HepG2 (cell line): ENCODE measurements around the gene TRIM44. TPM values are rescaled to one million over a fixed set of nuclear protein-coding genes. Genes with fewer than 3 reads are reported as not detected.

ENCODE experiments used
- ATAC-seq: fragments of 200-7000 bp; cut with Tn5 transposase; 3 replicates; pipeline ENCODE4 v1.9.1; 2020; ENCODE audit warnings: mild to moderate bottlenecking, moderate library complexity
- BruUV-seq: library from RNA; stranded (reverse); fragments of 400-500 nt; replicated peaks from 2 replicates; lab custom pipeline; 2021; lab: Mats Ljungman, UMichigan
- CTCF ChIA-PET: fragments of 300-600 bp; formaldehyde crosslinking; extraction: SDS; loops from one replicate; lab custom pipeline; 2021; ENCODE audit warnings: low total read pairs, inconsistent platforms, low intra/inter-chr PET ratio; lab: Yijun Ruan, JAX
- POLR2A ChIA-PET: fragments of 350-600 bp; sonication (Branson Sonifier 250); formaldehyde crosslinking; loops from one replicate; lab custom pipeline; 2020; ENCODE audit warnings: antibody characterized with exemption, inconsistent platforms; lab: Yijun Ruan, JAX
- DNase-seq: peaks from one replicate; pipeline ENCODE4 v3.0.0-alpha.2; 2015; ENCODE audit warnings: low spot score
- FAIRE-seq: peaks from 3 replicates; lab custom pipeline; 2011; peaks lifted over from hg19 to GRCh38; lab: Jason Lieb, UNC
- H2AFZ ChIP-seq: one replicate; pipeline ENCODE4 v1.6.1; 2011; ENCODE audit warnings: low read length, inconsistent platforms
- H3K27ac ChIP-seq: fragments of 300-600 bp; 3 replicates; pipeline ENCODE4 v1.8.0; 2011; ENCODE audit warnings: mixed run types, mild to moderate bottlenecking, mixed read lengths, low read length, inconsistent platforms; ENCODE audit not compliant: insufficient read depth; ENCODE audit errors: extremely low read length
- H3K27me3 ChIP-seq, 2 experiments: fragments of 200-600 bp in 1 of 2; 2 replicates in 1 of 2; 3 replicates in 1 of 2; pipeline versions ENCODE4 v1.6.0 to v1.8.0; 2011; ENCODE audit warnings: low read length in 2 of 2, mild to moderate bottlenecking in 2 of 2, moderate library complexity in 2 of 2, inconsistent platforms in 1 of 2; ENCODE audit not compliant: insufficient read depth in 2 of 2, control insufficient read depth in 1 of 2
- H3K36me3 ChIP-seq, 2 experiments: fragments of 200-600 bp in 1 of 2; replicated peaks in 1 of 2; 2 replicates in 1 of 2; 3 replicates in 1 of 2; pipeline versions ENCODE4 v1.5.1 to v1.8.0; 2011; ENCODE audit warnings: low read length in 2 of 2, inconsistent platforms in 1 of 2; ENCODE audit not compliant: insufficient read depth in 2 of 2, control insufficient read depth in 1 of 2
- H3K4me1 ChIP-seq: 2 replicates; pipeline ENCODE4 v1.5.1; 2012; ENCODE audit warnings: low read length, inconsistent platforms; ENCODE audit not compliant: insufficient read depth
- H3K4me2 ChIP-seq: 2 replicates; pipeline ENCODE4 v1.6.0; 2011; ENCODE audit warnings: low read depth, low read length, inconsistent platforms
- H3K4me3 ChIP-seq, 3 experiments: fragments of 200-600 bp in 1 of 3; sonication (generic), shearing (Covaris generic) in 1 of 3; replicated peaks in 1 of 3; 2 replicates each; pipeline ENCODE4 v1.5.1; 2011 to 2016; ENCODE audit warnings: low read length in 3 of 3, inconsistent platforms in 2 of 3, low read depth in 2 of 3, mild to moderate bottlenecking in 2 of 3, control low read depth in 1 of 3, mixed read lengths in 1 of 3; ENCODE audit not compliant: insufficient read depth in 1 of 3
- H3K79me2 ChIP-seq: one replicate; pipeline ENCODE4 v1.6.1; 2011; ENCODE audit warnings: low read length, inconsistent platforms; ENCODE audit not compliant: insufficient read depth
- H3K9ac ChIP-seq: 2 replicates; pipeline ENCODE4 v1.6.0; 2011; ENCODE audit warnings: mild to moderate bottlenecking, low read depth, low read length, inconsistent platforms; ENCODE audit not compliant: insufficient read depth
- H3K9me3 ChIP-seq: 2 replicates; pipeline ENCODE4 v1.5.1; 2012; ENCODE audit warnings: mild to moderate bottlenecking, low read length
- H4K20me1 ChIP-seq: 2 replicates; pipeline ENCODE4 v1.6.0; 2011; ENCODE audit warnings: inconsistent platforms, mild to moderate bottlenecking, low read length, moderate library complexity; ENCODE audit not compliant: insufficient read depth
- CBX5 ChIP-seq: sonication (generic); formaldehyde crosslinking; IDR thresholded peaks from 2 replicates; pipeline ENCODE4 v1.4.0; 2020; ENCODE audit warnings: missing genetic modification reagents, borderline replicate concordance
- CEBPB ChIP-seq: IDR thresholded peaks from 2 replicates; pipeline ENCODE4 v1.6.1; 2011; ENCODE audit warnings: low read depth, low read length, improper control_type of control experiment, borderline replicate concordance
- GABPA ChIP-seq, 2 experiments: IDR thresholded peaks; 2 replicates each; pipeline ENCODE4 v1.6.1; 2011 to 2016; ENCODE audit warnings: low read depth in 2 of 2, low read length in 1 of 2, missing biosample characterization in 1 of 2, missing genetic modification characterization in 1 of 2
- KAT7 ChIP-seq: IDR thresholded peaks from 2 replicates; pipeline ENCODE4 v1.6.1; 2018; ENCODE audit warnings: borderline replicate concordance, missing compliant biosample characterization
- NONO ChIP-seq, 2 experiments: fragments of 450-650 bp in 1 of 2; sonication (generic) in 1 of 2; formaldehyde crosslinking in 1 of 2; IDR thresholded peaks in 1 of 2; conservative IDR thresholded peaks in 1 of 2; 2 replicates each; pipeline versions ENCODE4 v1.6.1 to v1.8.0; 2017 to 2022; ENCODE audit warnings: mild to moderate bottlenecking in 1 of 2, missing genetic modification reagents in 1 of 2, moderate library complexity in 1 of 2
- RBM39 ChIP-seq: fragments of 200-400 bp; formaldehyde crosslinking; IDR thresholded peaks from one replicate; pipeline ENCODE4 v1.6.1; 2018; ENCODE audit warnings: antibody characterized with exemption, mild to moderate bottlenecking, low read depth, low read length; ENCODE audit not compliant: poor library complexity, severe bottlenecking
- TAF15 ChIP-seq: fragments of 200-400 bp; formaldehyde crosslinking; IDR thresholded peaks from one replicate; pipeline ENCODE4 v1.6.1; 2018; ENCODE audit warnings: mild to moderate bottlenecking, low read depth, low read length; ENCODE audit not compliant: poor library complexity, severe bottlenecking
- TFE3 ChIP-seq: IDR thresholded peaks from 2 replicates; pipeline ENCODE4 v1.6.1; 2016
- ZMYM4 ChIP-seq: sonication (generic); formaldehyde crosslinking; IDR thresholded peaks from 2 replicates; pipeline ENCODE4 v1.8.1; 2023; ENCODE audit warnings: mild to moderate bottlenecking, missing genetic modification reagents
- ZNF30 ChIP-seq: sonication (generic); formaldehyde crosslinking; IDR thresholded peaks from 2 replicates; pipeline ENCODE4 v1.5.0; 2020; ENCODE audit warnings: mild to moderate bottlenecking, missing genetic modification reagents
- ZNF646 ChIP-seq: sonication (generic); formaldehyde crosslinking; IDR thresholded peaks from 2 replicates; pipeline ENCODE4 v1.9.0; 2021; ENCODE audit warnings: mild to moderate bottlenecking, missing genetic modification reagents
- WGBS: methylation state at CpG from one replicate; pipeline ENCODE4 v1.1.6; 2017; ENCODE audit warnings: low lambda C conversion rate; 5-methylcytosine and 5-hydroxymethylcytosine counted together
- in situ Hi-C: cut with HindIII; loops from 2 replicates; pipeline ENCODE4 v1.10.0; 2017; ENCODE audit warnings: low pct_unique_long_range_greater_than_20kb; ENCODE audit not compliant: extremely low pct_ligation_motif_present
- intact Hi-C: fragments of 100-400 bp; cut with micrococcal nuclease; formaldehyde crosslinking; loops from one replicate; pipeline ENCODE4 v1.10.0; 2022; ENCODE audit not compliant: unreplicated experiment
- polyA plus RNA-seq, 8 experiments: library from polyadenylated mRNA; depleted of rRNA in 3 of 8; stranded (reverse) in 7 of 8; unstranded in 1 of 8; fragments of >200 nt; fragmentation: Illumina TruSeq in 4 of 8; extraction: Trizol in 4 of 8; gene quantifications; 2 replicates each; pipeline versions ENCODE4 v1.2.1 to v1.2.3, GENCODE V29; 2011 to 2016; ENCODE audit warnings: low read depth in 4 of 8, missing spikeins in 1 of 8, mixed read lengths in 1 of 8; ENCODE audit not compliant: insufficient read depth in 1 of 8
- total RNA-seq, 5 experiments: library from RNA; depleted of rRNA; stranded (reverse); fragments of >200 nt; fragmentation: Illumina TruSeq; extraction: Trizol; gene quantifications; 2 replicates each; pipeline ENCODE4 v1.2.3, GENCODE V29; 2016; ENCODE audit warnings: low read depth in 1 of 5

TRIM44 gene
- total and polyA plus RNA-seq, 2 of the 13 experiments (the other 11 are each of a cell fraction or from before 2014, with no cell fraction given): 22.7 to 50.3 TPM

GRCh38 chr11:35845860-35846259 lies 183.3 kb downstream of the TRIM44 start:
- TF ChIP-seq TFE3 (CRISPR knock-in tag) (no peak), ZMYM4 (CRISPR knock-in tag) (no peak), RBM39 (no peak), GABPA (IDR thresholded peaks at IDR 0.05; ENCODE audit: low read depth, low read length) (no peak), GABPA (CRISPR knock-in tag; IDR thresholded peaks at IDR 0.05; ENCODE audit: low read depth) (no peak), NONO (IDR thresholded peaks at IDR 0.05) (no peak), NONO (CRISPR knock-in tag; conservative IDR thresholded peaks at IDR 0.05) (no peak), CEBPB (no peak), KAT7 (CRISPR knock-in tag) (no peak), ZNF646 (CRISPR knock-in tag) (no peak), CBX5 (no peak), ZNF30 (CRISPR knock-in tag) (no peak), TAF15 (no peak)
- TF ChIP-seq, all 625 proteins: peak for 0
- Histone ChIP-seq H3K79me2 (no peaks in the 10 kb centered on the region), H3K4me2 (no peak overlapping the region), H3K9me3 (no peaks in the 10 kb centered on the region), H3K4me3 (no peak overlapping the region), H4K20me1 (no peaks in the 10 kb centered on the region), H3K36me3 (no peaks in the 10 kb centered on the region), H3K4me1 (no peaks in the 10 kb centered on the region), H3K9ac (no peak overlapping the region), H2AFZ (no peak overlapping the region), H3K27me3 (peaks cover 0 to 3% of the 10 kb centered on the region in 2 experiments; a peak in 3 of 5 replicates), H3K27ac (no peak overlapping the region)
- ChIA-PET POLR2A (interaction anchor here (0.7 kb wide), 1 partner anchor 29 kb away, joined by 3 read pairs; no protein-coding TSS in a partner anchor), CTCF (no interaction called here)
- ATAC-seq (no peak), FAIRE-seq (no peak), DNase-seq (no peak)
- intact Hi-C loops (no loop called here), in situ Hi-C loops (no loop called here)
- WGBS: 0% methylated on average over 2 of the region's 2 CpGs
- no TSS peak for BruUV-seq
